ENCODE measurements around the gene CAB39.

The CAB39 gene

GRCh38 chr2:230864605-230865306 lies 152.1 kb downstream of the CAB39 start, which contains the start of gene ITM2C:
Gene ITM2C (plus strand): TSS chr2:230864942. CDS start chr2:230865026, 84 bp downstream.
- peak; percentile 53 to 67 (median 58) for DNase-seq

- no peak for DNase-seq
Measured at GRCh38 chr2:230865307-230865765, 152.7 kb downstream of the CAB39 start.

DNA sequence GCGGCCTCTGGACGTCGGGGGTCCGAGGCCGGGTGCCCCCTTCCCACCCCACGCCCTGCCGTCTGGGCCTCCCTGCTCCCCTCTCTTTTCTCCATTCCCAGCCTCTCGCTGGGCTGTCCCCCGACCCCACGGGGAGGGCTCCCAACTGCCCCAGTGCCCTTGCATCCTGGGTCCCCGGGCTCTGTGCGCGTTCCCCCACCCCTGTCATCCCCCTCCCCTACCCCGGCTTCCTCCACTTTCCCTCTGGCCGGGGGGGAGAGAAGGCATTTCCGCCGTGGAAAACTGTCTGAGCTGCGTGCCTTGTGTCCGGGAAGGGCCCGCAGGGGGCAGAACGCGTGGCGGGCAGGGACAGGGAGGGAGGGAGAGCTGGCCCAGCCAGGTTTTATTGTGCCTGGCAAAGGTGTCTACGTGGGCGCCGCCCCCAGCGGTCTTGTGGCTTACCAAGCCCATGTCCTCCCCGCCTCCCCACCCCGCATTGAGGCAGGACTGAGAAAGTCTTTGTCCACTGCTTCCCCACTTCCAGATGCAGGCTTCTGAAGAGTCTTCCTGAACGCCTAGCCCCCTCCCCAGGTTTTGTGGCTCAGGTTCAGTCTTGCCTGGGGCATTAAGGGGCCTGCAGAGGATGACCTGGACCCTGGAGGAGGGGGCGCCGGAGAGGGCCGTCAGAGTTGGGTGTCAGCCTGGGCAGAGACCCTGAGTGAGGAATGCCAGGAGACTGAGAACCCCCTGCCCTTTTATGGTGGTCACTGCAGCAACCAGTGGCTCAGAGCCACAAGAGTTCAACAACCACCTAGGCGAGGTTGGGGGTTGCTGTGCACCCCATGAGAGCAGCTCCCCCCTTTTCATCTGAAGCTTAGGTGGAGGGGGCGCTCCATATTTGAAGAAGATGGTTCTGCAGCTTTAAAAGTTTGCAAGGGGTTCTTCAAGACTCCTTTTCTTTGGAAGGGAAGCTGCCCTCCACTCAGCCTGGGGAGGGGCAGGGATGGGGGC lies 153.4 kb downstream of the CAB39 start:
- no peak for DNase-seq

DNA sequence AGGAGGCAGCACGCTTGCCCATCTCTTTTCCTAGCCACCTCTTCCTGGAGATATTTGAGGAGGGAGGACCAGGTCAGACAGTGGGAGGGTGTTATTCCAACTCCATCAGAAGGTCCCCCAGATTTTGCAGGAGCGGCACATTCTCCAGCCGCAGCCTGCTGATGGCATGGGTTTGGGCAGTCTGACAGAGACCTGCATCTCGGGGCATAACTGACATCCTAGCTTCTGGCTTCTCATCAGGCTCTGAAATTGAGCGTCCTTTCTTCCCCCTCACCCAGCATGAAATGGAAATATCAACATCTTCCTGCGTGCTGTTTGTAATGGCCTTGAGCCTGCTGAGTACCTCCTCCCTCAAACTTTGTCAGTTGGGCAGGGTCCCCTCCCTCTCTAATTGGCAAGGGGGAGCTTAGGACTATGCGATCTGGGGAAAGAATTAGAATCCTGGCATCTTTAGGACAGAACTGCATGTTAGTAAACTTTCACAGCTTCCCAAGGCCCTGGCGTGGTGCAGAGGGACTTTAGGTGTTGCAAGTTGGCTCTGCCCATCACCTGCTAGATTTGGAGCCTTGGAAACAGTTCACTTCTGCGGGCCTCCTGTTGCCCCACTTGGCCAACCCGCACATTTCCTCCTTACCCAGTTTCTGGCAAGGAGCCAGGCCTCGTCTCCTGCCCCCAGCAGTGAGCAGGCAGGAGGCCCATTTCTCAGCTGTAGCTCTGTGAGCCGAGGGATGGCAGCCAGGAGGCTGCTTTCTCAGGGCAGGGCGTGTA lies 154.3 kb downstream of the CAB39 start:
- DNase-seq, result peak in 2 of 4 experiments; percentile 32 to 49

DNA sequence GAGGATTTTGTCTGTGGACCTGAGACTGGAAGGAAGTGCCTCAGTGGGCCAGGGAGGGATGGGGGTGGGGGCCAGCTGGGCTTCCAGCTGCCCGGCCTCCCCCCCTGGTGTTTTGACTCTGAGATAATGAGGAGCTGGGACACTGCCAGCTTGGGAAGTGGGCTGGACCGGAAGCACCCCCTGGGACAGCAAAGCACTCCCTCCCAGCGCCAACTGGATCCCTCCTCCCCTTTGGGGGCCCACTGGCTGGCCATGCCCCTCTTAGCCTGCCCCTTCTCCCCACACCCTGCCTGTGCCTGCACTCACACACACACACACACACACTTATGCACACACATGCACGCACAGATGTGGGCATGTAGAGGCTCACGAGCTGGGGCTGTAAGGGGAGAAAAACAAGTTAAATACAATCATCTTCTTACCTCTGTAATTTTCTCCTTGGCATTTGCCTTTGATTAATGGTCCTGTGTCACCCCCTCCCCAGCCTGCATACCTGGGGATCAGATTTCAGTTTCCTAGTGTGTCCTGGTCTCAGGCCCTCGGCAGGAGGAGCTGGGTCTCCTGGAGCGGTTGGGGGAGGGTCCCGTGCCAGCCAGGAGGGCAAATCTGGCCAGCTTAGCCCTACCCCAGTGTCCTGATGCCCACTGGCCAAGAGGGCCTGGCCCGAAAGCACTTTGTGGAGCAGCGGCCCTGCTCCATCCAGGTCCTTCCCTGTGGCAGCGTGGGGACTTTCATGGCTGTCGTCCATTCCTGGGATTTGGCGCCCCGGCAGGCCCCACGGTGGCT lies 155.7 kb downstream of the CAB39 start:
- DNase-seq, result no peak

GRCh38 chr2:230868947-230869913 lies 156.6 kb downstream of the CAB39 start:
- no peak for DNase-seq

DNA sequence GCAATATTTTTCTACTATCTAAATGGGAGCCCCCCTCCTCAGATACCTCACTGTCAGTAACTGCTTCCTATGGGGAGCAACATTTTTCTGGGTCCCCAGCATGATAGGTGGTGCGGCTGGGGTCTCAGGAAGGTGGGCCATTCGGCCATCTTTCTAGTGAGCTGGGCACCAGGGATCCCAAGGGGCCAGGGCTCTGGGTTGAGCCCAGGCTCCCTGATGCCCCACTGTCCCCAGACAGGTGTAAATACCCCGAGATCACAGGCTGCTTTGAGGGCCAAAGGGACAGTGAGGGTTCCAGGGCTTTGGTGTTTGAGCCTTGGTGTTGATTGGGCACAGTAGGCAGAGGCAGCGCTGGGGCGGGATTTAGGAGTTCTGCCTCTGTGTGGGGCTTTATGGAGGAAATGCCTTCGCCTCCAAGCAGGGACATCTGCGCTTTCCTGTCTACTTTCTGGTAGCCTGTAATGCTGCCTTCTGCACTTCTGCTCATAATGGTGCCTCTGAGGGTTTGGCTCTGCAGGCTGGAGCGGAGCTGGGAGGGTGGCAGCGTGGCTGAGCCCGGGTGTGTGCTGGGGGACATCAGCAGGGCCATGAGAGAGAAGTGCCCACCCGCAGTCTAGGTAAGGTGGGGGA lies 157.4 kb downstream of the CAB39 start:
- no peak for DNase-seq

Measured in activated CD4-positive, CD25-positive, alpha-beta regulatory T cell (primary cell).